DMS 273 (cell line): ENCODE measurements around the gene PCSK5.

Experiments
- DNase-seq: peaks from one replicate; lab custom pipeline; 2025; ENCODE audit not compliant: unreplicated experiment; lab: John Stamatoyannopoulos, UW

The PCSK5 gene

GRCh38 chr9:75918909-75919308 lies 28.4 kb downstream of the PCSK5 start:
- no peak for DNase-seq

- no peak for DNase-seq
These were observed 31.1 kb downstream of the PCSK5 start for GRCh38 chr9:75921391-75922127.

- DNase-seq: no peak
These were observed 35.9 kb downstream of the PCSK5 start for GRCh38 chr9:75926385-75926784.

- DNase-seq: no peak
These were observed 36.9 kb downstream of the PCSK5 start for GRCh38 chr9:75927356-75927755.

- no peak for DNase-seq
These were observed 39.7 kb downstream of the PCSK5 start for GRCh38 chr9:75930190-75930589.

GRCh38 chr9:75930730-75931321 lies 40.4 kb downstream of the PCSK5 start:
- no peak for DNase-seq

- no peak for DNase-seq
These were observed 43.5 kb downstream of the PCSK5 start for GRCh38 chr9:75933982-75934381.

- DNase-seq: no peak
These were observed 45.1 kb downstream of the PCSK5 start for GRCh38 chr9:75935591-75935990.

- DNase-seq: no peak
These were observed 47.2 kb downstream of the PCSK5 start for GRCh38 chr9:75937521-75938258.

- no peak for DNase-seq
These were observed 48.5 kb downstream of the PCSK5 start for GRCh38 chr9:75938946-75939345.

GRCh38 chr9:75939536-75940111 lies 49.2 kb downstream of the PCSK5 start:
- no peak for DNase-seq

GRCh38 chr9:75941066-75941465 lies 50.6 kb downstream of the PCSK5 start:
- DNase-seq: no peak

- DNase-seq: no peak
These were observed 51.3 kb downstream of the PCSK5 start for GRCh38 chr9:75941577-75942311.

- DNase-seq: no peak
These were observed 56.3 kb downstream of the PCSK5 start for GRCh38 chr9:75946766-75947165.

GRCh38 chr9:75947233-75947632 lies 56.8 kb downstream of the PCSK5 start:
- DNase-seq: no peak

GRCh38 chr9:75950998-75951397 lies 60.5 kb downstream of the PCSK5 start:
- no peak for DNase-seq

GRCh38 chr9:75953218-75953617 lies 62.7 kb downstream of the PCSK5 start:
- DNase-seq: no peak

- no peak for DNase-seq
These were observed 65.7 kb downstream of the PCSK5 start for GRCh38 chr9:75956161-75956560.

- DNase-seq: no peak
These were observed 66.6 kb downstream of the PCSK5 start for GRCh38 chr9:75957116-75957515.

- no peak for DNase-seq
These were observed 67.8 kb downstream of the PCSK5 start for GRCh38 chr9:75958226-75958625.

GRCh38 chr9:75960551-75960950 lies 70.1 kb downstream of the PCSK5 start:
- no peak for DNase-seq
